Thyroid gland (tissue), 4 donors: ENCODE data around the gene RXFP2.

ENCODE experiments used
- POLR2A ChIP-seq, 2 donors: fragments of 450-650 bp; IDR thresholded peaks; one replicate each; pipeline ENCODE4 v1.6.1; 2017; ENCODE audit warnings: antibody characterized with exemption in 2 of 2, mild to moderate bottlenecking in 2 of 2, moderate library complexity in 1 of 2
- TF ChIP-seq, protein P1 (sequence below), 6 experiments: fragments of 200-600 bp in 3 of 6; fragments of 450-650 bp in 3 of 6; sonication (generic) in 3 of 6; IDR thresholded peaks; one replicate each; pipeline ENCODE4 v1.5.1; 2016 to 2019; ENCODE audit warnings: antibody characterized with exemption in 6 of 6, mild to moderate bottlenecking in 2 of 6, inconsistent platforms in 1 of 6, moderate library complexity in 1 of 6

DNA sequence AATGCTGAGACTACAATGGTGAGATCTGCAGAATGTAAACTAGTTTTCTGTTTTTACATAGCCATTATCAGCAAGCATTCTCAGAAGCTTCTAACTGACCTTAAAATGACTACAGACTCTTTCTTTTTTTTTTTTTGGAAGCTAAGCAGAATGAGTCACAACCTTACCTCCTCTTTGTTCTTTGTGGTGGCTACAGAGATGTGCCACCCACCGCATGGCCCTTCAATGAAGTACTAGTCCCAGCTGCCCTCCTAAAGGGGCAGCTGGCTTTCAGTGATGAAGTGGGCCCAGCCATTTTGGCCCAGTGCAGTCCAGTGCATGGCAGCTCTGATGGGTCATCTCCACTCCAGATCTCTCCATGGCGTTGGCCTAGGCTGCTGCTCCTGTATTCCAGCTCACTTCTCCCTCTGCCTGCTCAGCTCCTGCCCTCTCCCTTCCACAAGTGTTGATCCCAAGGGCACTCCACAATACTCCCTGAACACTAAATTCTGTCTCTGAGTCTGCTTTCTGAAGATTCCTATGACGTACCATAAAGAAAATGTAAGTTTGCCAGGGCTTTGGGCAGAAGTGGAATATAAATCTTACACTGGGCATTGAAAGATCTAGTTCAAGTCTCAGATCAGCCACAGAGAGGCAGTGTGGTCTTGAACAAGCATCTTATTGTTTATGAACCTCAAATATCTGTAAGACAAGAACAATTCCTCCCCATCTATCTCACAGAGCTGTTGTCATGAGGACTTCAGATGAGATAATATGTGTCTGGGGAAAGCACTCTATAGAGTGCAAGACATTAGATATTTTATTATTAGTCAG lies 85.6 kb downstream of the RXFP2 start:
- TF ChIP-seq, protein P1, sequence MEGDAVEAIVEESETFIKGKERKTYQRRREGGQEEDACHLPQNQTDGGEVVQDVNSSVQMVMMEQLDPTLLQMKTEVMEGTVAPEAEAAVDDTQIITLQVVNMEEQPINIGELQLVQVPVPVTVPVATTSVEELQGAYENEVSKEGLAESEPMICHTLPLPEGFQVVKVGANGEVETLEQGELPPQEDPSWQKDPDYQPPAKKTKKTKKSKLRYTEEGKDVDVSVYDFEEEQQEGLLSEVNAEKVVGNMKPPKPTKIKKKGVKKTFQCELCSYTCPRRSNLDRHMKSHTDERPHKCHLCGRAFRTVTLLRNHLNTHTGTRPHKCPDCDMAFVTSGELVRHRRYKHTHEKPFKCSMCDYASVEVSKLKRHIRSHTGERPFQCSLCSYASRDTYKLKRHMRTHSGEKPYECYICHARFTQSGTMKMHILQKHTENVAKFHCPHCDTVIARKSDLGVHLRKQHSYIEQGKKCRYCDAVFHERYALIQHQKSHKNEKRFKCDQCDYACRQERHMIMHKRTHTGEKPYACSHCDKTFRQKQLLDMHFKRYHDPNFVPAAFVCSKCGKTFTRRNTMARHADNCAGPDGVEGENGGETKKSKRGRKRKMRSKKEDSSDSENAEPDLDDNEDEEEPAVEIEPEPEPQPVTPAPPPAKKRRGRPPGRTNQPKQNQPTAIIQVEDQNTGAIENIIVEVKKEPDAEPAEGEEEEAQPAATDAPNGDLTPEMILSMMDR (IDR thresholded peaks at IDR 0.05), result no peak
- no peak for TF ChIP-seq POLR2A (IDR thresholded peaks at IDR 0.05)
